Lung (tissue), 12 donors: ENCODE results near the gene AGGF1. TPM values are rescaled to one million over a fixed set of nuclear protein-coding genes. Genes with fewer than 3 reads are reported as not detected.
A peak's percentile ranks its signal among the peaks of the same experiment; 100 is the strongest.

ENCODE experiments used
- ATAC-seq: fragments of 200-7000 bp; cut with Tn5 transposase; one replicate; pipeline ENCODE4 v1.9.1; 2020; ENCODE audit warnings: moderate number of reproducible peaks; ENCODE audit not compliant: insufficient read depth, low FRiP score
- DNase-seq, 3 donors: peaks; one replicate each; pipeline ENCODE4 v3.0.0-alpha.2; 2013 to 2017
- H3K27ac ChIP-seq, 2 donors: one replicate each; pipeline ENCODE4 v1.5.1; 2013; ENCODE audit warnings: mild to moderate bottlenecking in 2 of 2, moderate library complexity in 2 of 2, control low read depth in 1 of 2, inconsistent platforms in 1 of 2, low read depth in 1 of 2, low read length in 1 of 2
- H3K27me3 ChIP-seq, 3 donors: one replicate each; pipeline ENCODE4 v1.5.1; 2013; ENCODE audit warnings: low read length in 2 of 3; ENCODE audit not compliant: control insufficient read depth in 3 of 3, insufficient read depth in 3 of 3
- H3K36me3 ChIP-seq, 4 donors: one replicate each; pipeline ENCODE4 v1.5.1; 2013; ENCODE audit warnings: low read length in 4 of 4, mild to moderate bottlenecking in 1 of 4, moderate library complexity in 1 of 4; ENCODE audit not compliant: control insufficient read depth in 4 of 4, insufficient read depth in 4 of 4
- H3K4me1 ChIP-seq, 5 donors: one replicate each; pipeline ENCODE4 v1.5.1; 2013; ENCODE audit warnings: low read length in 5 of 5, mild to moderate bottlenecking in 2 of 5, moderate library complexity in 1 of 5; ENCODE audit not compliant: control insufficient read depth in 5 of 5, insufficient read depth in 5 of 5
- H3K4me3 ChIP-seq: one replicate; pipeline ENCODE4 v1.5.1; 2013; ENCODE audit warnings: mild to moderate bottlenecking, control low read depth, moderate library complexity
- H3K9ac ChIP-seq, 2 donors: one replicate each; pipeline ENCODE4 v1.5.1; 2013; ENCODE audit warnings: low read length in 2 of 2, control low read depth in 1 of 2; ENCODE audit not compliant: insufficient read depth in 1 of 2
- H3K9me3 ChIP-seq, 4 donors: one replicate each; pipeline ENCODE4 v1.5.1; 2013; ENCODE audit warnings: low read length in 3 of 4, mild to moderate bottlenecking in 1 of 4, moderate library complexity in 1 of 4; ENCODE audit not compliant: control insufficient read depth in 4 of 4, insufficient read depth in 3 of 4
- WGBS, 2 donors: extraction: QIAGEN DNeasy Blood & Tissue Kit; methylation state at CpG; one replicate each; pipeline ENCODE4 v1.1.7; 2013; 5-methylcytosine and 5-hydroxymethylcytosine counted together
- polyA plus RNA-seq, 2 donors: library from polyadenylated mRNA; stranded (reverse); fragments of 200-250 nt; gene quantifications; one replicate each; pipeline ENCODE4 v1.2.1, GENCODE V29; 2013
- total RNA-seq, 2 donors: library from RNA; depleted of rRNA in 1 of 2; stranded (reverse); fragments of >200 nt in 1 of 2; gene quantifications; one replicate each; pipeline ENCODE4 v1.2.1, GENCODE V29; 2014 to 2021
- TF ChIP-seq, protein P1 (sequence below): IDR thresholded peaks from 2 replicates; pipeline ENCODE4 v1.5.1; 2012; ENCODE audit warnings: mild to moderate bottlenecking; ENCODE audit errors: control extremely low read depth, extremely low read depth
- donor health status: control.
- donor health status: control.
- donor health status: Bipolar disorder and iron deficiency.
- donor health status: healthy.
- donor health status: DM: yes; HTN: yes; CAD: no.

Gene AGGF1
- total and polyA plus RNA-seq, 4 donors, result 7.7 to 29.9 (median 16.5) TPM

DNA sequence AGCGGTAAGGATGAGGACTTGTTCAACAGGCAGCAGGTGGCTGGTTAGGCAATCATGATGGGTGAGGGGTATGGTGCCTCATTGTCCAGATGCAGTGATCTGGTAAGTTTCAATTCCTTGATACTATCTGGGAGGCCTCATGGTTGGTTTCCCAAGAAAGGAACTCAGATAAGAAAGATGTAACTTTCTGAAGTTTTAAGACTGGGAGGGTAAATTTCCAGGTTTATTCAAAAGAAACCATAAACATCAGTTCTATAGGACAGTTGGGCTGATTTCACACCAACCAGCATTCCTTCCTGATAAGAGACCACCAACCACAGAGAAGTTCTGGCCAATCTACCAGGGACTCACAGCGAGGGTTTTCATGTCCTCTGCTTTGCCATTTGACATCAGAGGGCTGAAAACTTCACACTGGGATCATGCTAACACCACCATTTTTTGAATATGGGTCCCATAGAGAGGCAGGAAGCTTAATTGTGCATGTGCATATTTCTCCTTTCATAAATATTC lies 773 bp upstream of the AGGF1 start:
- Histone ChIP-seq H3K4me3 (no peak overlapping the region), H3K27ac (peak overlapping the region in 1 of 2 donors; percentile 7), H3K36me3 (peaks cover 0 to under 1% (median 0%) of the 10 kb centered on the region in 4 donors), H3K9me3 (peaks cover 0 to 8% (median 2%) of the 10 kb centered on the region in 4 donors), H3K4me1 (peaks cover 4 to 15% (median 6%) of the 10 kb centered on the region in 5 donors), H3K9ac (no peak overlapping the region), H3K27me3 (peaks cover 0 to 9% (median 0%) of the 10 kb centered on the region in 3 donors)
- 89 to 96% methylated on average over 2 of the region's 2 CpGs for WGBS, 2 donors
- DNase-seq, result peak in 2 of 3 donors; percentile 2
- TF ChIP-seq, protein P1, sequence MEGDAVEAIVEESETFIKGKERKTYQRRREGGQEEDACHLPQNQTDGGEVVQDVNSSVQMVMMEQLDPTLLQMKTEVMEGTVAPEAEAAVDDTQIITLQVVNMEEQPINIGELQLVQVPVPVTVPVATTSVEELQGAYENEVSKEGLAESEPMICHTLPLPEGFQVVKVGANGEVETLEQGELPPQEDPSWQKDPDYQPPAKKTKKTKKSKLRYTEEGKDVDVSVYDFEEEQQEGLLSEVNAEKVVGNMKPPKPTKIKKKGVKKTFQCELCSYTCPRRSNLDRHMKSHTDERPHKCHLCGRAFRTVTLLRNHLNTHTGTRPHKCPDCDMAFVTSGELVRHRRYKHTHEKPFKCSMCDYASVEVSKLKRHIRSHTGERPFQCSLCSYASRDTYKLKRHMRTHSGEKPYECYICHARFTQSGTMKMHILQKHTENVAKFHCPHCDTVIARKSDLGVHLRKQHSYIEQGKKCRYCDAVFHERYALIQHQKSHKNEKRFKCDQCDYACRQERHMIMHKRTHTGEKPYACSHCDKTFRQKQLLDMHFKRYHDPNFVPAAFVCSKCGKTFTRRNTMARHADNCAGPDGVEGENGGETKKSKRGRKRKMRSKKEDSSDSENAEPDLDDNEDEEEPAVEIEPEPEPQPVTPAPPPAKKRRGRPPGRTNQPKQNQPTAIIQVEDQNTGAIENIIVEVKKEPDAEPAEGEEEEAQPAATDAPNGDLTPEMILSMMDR, result no peak
- no peak for ATAC-seq

DNA sequence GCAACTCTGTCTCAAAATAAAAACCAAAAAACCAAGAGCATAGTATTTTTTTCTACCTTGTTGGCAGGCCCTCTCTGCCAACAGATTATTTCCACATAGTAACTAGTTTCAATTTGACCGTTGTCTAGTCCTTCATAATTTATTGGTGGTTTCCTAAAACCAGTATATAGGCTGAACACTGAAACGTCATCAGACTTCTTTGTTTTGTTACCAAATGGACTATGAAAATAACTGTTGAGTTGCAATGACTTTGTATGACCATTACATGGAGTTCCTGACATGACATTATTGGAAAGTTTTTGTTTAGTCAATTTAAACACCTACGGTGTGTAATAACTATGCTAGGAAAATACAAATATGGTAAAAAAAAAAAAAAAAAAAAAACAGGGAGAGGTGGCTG lies 1.7 kb downstream of the AGGF1 start:
- ATAC-seq (no peak), DNase-seq (no peak)
- Histone ChIP-seq H3K36me3 (peaks cover 2 to 17% (median 11%) of the 10 kb centered on the region in 4 donors), H3K4me1 (peaks cover 4 to 15% (median 6%) of the 10 kb centered on the region in 5 donors), H3K4me3 (no peak overlapping the region), H3K9ac (no peak overlapping the region), H3K9me3 (peaks cover 0 to 8% (median 2%) of the 10 kb centered on the region in 4 donors), H3K27me3 (peaks cover 0 to 6% (median 0%) of the 10 kb centered on the region in 3 donors), H3K27ac (no peak overlapping the region)
- WGBS, 2 donors, result 65 to 77% methylated on average over 3 of the region's 3 CpGs
- TF ChIP-seq, protein P1, result no peak

DNA sequence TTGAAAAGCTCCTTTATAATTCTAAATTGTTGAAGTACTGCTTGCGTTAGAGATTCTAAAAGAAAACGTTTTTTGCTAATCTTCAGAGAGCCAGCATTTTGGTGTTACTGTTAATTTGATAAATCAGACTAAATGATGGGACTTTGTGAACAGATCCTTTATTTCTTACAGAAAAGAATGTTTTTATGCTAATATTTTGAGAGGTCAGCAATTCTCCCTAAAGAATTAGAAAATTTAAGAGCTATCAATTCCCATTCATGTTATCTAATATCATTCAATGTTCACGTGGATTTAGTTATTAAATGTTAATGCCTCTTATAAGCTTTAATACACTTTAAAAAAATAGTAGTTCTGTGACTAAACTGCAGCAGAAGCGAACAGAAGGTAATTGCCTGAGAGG lies 2.4 kb downstream of the AGGF1 start:
- WGBS, 2 donors, result 84 to 92% methylated on average over 4 of the region's 4 CpGs
- H3K4me1 ChIP-seq, result peaks cover 4 to 15% (median 6%) of the 10 kb centered on the region in 5 donors
- H3K27ac ChIP-seq, result no peak overlapping the region
- peaks cover 5 to 21% (median 15%) of the 10 kb centered on the region in 4 donors for H3K36me3 ChIP-seq
- DNase-seq, result no peak
- ATAC-seq, result no peak
- H3K9me3 ChIP-seq, result peaks cover 0 to 8% (median 2%) of the 10 kb centered on the region in 4 donors
- no peak overlapping the region for H3K4me3 ChIP-seq
- H3K9ac ChIP-seq, result no peak overlapping the region
- H3K27me3 ChIP-seq, result peaks cover 0 to 2% (median 0%) of the 10 kb centered on the region in 3 donors
- TF ChIP-seq, protein P1, result no peak
